GM12878 (cell line): ENCODE data around the gene MDK. TPM values are rescaled to one million over a fixed set of nuclear protein-coding genes. Genes with fewer than 3 reads are reported as not detected.

Source experiments
- ATAC-seq: fragments of 200-7000 bp; cut with Tn5 transposase; 3 replicates; pipeline ENCODE4 v1.9.1; 2020; ENCODE audit warnings: mild to moderate bottlenecking, moderate library complexity
- BruUV-seq: library from RNA; stranded (reverse); fragments of 400-500 nt; replicated peaks from 2 replicates; lab custom pipeline; 2021; lab: Mats Ljungman, UMichigan
- CTCF ChIA-PET: fragments of 300-600 bp; sonication (Branson Sonifier 250); formaldehyde crosslinking; extraction: SDS; loops from one replicate; lab custom pipeline; 2021; ENCODE audit warnings: inconsistent platforms; lab: Yijun Ruan, JAX
- POLR2A ChIA-PET: fragments of 350-600 bp; formaldehyde crosslinking; extraction: SDS; loops from one replicate; lab custom pipeline; 2021; ENCODE audit warnings: inconsistent platforms; lab: Charles Lee
- RAD21 ChIA-PET: fragments of 300-600 bp; sonication (Branson Sonifier 250); formaldehyde crosslinking; loops from one replicate; lab custom pipeline; 2023; ENCODE audit warnings: antibody characterized with exemption; ENCODE audit not compliant: unreplicated experiment; lab: Charles Lee
- SMC1A ChIA-PET: fragments of 300-600 bp; sonication (Branson Sonifier 250); formaldehyde crosslinking; loops from one replicate; lab custom pipeline; 2023; ENCODE audit not compliant: unreplicated experiment, uncharacterized antibody; lab: Charles Lee
- DNase-seq: peaks from one replicate; pipeline ENCODE4 v3.0.0-alpha.2; 2011; ENCODE audit warnings: low read depth, low spot score
- FAIRE-seq: peaks from 3 replicates; lab custom pipeline; 2011; peaks lifted over from hg19 to GRCh38; lab: Jason Lieb, UNC
- H2AFZ ChIP-seq: 2 replicates; pipeline ENCODE4 v1.6.0; 2011; ENCODE audit warnings: low read depth, low read length, control low read depth; ENCODE audit not compliant: control insufficient read depth
- H3K27ac ChIP-seq: 2 replicates; pipeline ENCODE4 v1.5.1; 2011; ENCODE audit warnings: control low read depth; ENCODE audit not compliant: control insufficient read depth, insufficient read depth
- H3K27me3 ChIP-seq, 2 experiments: replicated peaks in 1 of 2; 2 replicates each; pipeline versions ENCODE4 v1.6.0 to v1.6.1; 2011; ENCODE audit warnings: low read length in 1 of 2; ENCODE audit not compliant: control insufficient read depth in 2 of 2, insufficient read depth in 2 of 2
- H3K36me3 ChIP-seq, 2 experiments: 2 replicates each; pipeline ENCODE4 v1.5.1; 2011; ENCODE audit warnings: low read length in 1 of 2; ENCODE audit not compliant: control insufficient read depth in 2 of 2, insufficient read depth in 2 of 2
- H3K4me1 ChIP-seq: 2 replicates; pipeline ENCODE4 v1.6.1; 2011; ENCODE audit warnings: mild to moderate bottlenecking, low read length, moderate library complexity, mixed read lengths; ENCODE audit not compliant: control insufficient read depth, insufficient read depth
- H3K4me2 ChIP-seq: 2 replicates; pipeline ENCODE4 v1.6.0; 2011; ENCODE audit warnings: control low read depth; ENCODE audit not compliant: control insufficient read depth, insufficient read depth
- H3K4me3 ChIP-seq: fragments of 200-600 bp; sonication (generic); 2 replicates; pipeline ENCODE4 v1.5.1; 2016
- H3K79me2 ChIP-seq: 2 replicates; pipeline ENCODE4 v1.6.0; 2011; ENCODE audit warnings: low read length; ENCODE audit not compliant: control insufficient read depth, insufficient read depth
- H3K9ac ChIP-seq: 2 replicates; pipeline ENCODE4 v1.8.0; 2011; ENCODE audit warnings: low read length, control low read depth, mixed read lengths; ENCODE audit not compliant: control insufficient read depth, insufficient read depth
- H3K9me3 ChIP-seq: replicated peaks from 3 replicates; pipeline ENCODE4 v1.5.1; 2011; ENCODE audit warnings: mild to moderate bottlenecking, low read length; ENCODE audit not compliant: control insufficient read depth, insufficient read depth
- H4K20me1 ChIP-seq: 2 replicates; pipeline ENCODE4 v1.6.0; 2011; ENCODE audit not compliant: control insufficient read depth, insufficient read depth
- ATF2 ChIP-seq: IDR thresholded peaks from 2 replicates; pipeline ENCODE4 v1.6.1; 2012; ENCODE audit warnings: low read length, inconsistent platforms
- ATF7 ChIP-seq: fragments of 450-650 bp; IDR thresholded peaks from 2 replicates; pipeline ENCODE4 v1.6.1; 2016; ENCODE audit warnings: low read depth, mild to moderate bottlenecking
- BCL3 ChIP-seq: IDR thresholded peaks from 2 replicates; pipeline ENCODE4 v1.6.1; 2011; ENCODE audit warnings: borderline replicate concordance, low read depth, mild to moderate bottlenecking, moderate library complexity, low read length; ENCODE audit not compliant: insufficient read depth, poor library complexity, severe bottlenecking
- CHD4 ChIP-seq: fragments of 200-600 bp; sonication (generic); IDR thresholded peaks from 2 replicates; pipeline ENCODE4 v1.6.1; 2016; ENCODE audit warnings: mild to moderate bottlenecking
- DPF2 ChIP-seq: fragments of 450-650 bp; IDR thresholded peaks from 2 replicates; pipeline ENCODE4 v1.6.1; 2017; ENCODE audit warnings: mild to moderate bottlenecking
- E4F1 ChIP-seq: fragments of 450-650 bp; IDR thresholded peaks from 2 replicates; pipeline ENCODE4 v1.6.1; 2018; ENCODE audit warnings: borderline replicate concordance, mild to moderate bottlenecking; ENCODE audit not compliant: partially characterized antibody
- HDGF ChIP-seq: fragments of 450-650 bp; IDR thresholded peaks from 2 replicates; pipeline ENCODE4 v1.6.1; 2016; ENCODE audit warnings: antibody characterized with exemption
- KDM1A ChIP-seq: fragments of 200-600 bp; sonication (generic); IDR thresholded peaks from 2 replicates; pipeline ENCODE4 v1.6.1; 2016; ENCODE audit warnings: borderline replicate concordance
- MTA2 ChIP-seq: fragments of 450-650 bp; IDR thresholded peaks from 2 replicates; pipeline ENCODE4 v1.6.1; 2016; ENCODE audit warnings: low read depth, mild to moderate bottlenecking, moderate library complexity
- RUNX3 ChIP-seq: IDR thresholded peaks from 2 replicates; pipeline ENCODE4 v1.6.1; 2012; ENCODE audit warnings: low read length, inconsistent platforms
- SMC3 ChIP-seq: IDR thresholded peaks from 2 replicates; pipeline ENCODE4 v1.6.1; 2011; ENCODE audit warnings: low read length, improper control_type of control experiment, borderline replicate concordance
- SUPT20H ChIP-seq: IDR thresholded peaks from 2 replicates; pipeline ENCODE4 v1.6.1; 2011; ENCODE audit warnings: low read depth, mild to moderate bottlenecking, low read length, moderate library complexity, borderline replicate concordance; ENCODE audit not compliant: control insufficient read depth
- TARDBP ChIP-seq: IDR thresholded peaks from 2 replicates; pipeline ENCODE4 v1.6.1; 2016; ENCODE audit warnings: borderline replicate concordance
- ZBTB33 ChIP-seq: fragments of 450-650 bp; IDR thresholded peaks from 2 replicates; pipeline ENCODE4 v1.6.1; 2017; ENCODE audit warnings: mild to moderate bottlenecking
- WGBS: methylation state at CpG from one replicate; pipeline ENCODE4 v1.1.6; 2016; ENCODE audit warnings: low lambda C conversion rate; ENCODE audit not compliant: insufficient replicate concordance, insufficient coverage; ENCODE audit errors: missing lambda C conversion rate; 5-methylcytosine and 5-hydroxymethylcytosine counted together
- in situ Hi-C: fragments of 300-500 bp; cut with MboI; formaldehyde crosslinking; loops from 9 replicates; pipeline ENCODE4 v1.14.3; 2018; ENCODE audit warnings: mixed read lengths
- intact Hi-C: fragments of 100-400 bp; cut with micrococcal nuclease; formaldehyde crosslinking; loops from one replicate; pipeline ENCODE4 v1.14.2; 2022; ENCODE audit not compliant: unreplicated experiment
- polyA plus RNA-seq, 11 experiments: library from polyadenylated mRNA; depleted of rRNA in 4 of 11; unstranded in 6 of 11; stranded (reverse) in 5 of 11; fragments of >200 nt; fragmentation: Nextera tagmentation in 4 of 11; fragmentation: Illumina TruSeq in 1 of 11; extraction: Ambion mirVana in 4 of 11; extraction: Trizol in 1 of 11; gene quantifications; 1 replicate in 1 of 11; 2 replicates in 10 of 11; pipeline versions ENCODE4 v1.2.1 to v1.2.3, GENCODE V29; 2011 to 2016; ENCODE audit warnings: inconsistent platforms in 2 of 11, missing spikeins in 2 of 11, low read depth in 1 of 11
- total RNA-seq, 4 experiments: library from RNA; depleted of rRNA in 3 of 4; stranded (reverse); fragments of >200 nt in 3 of 4; fragmentation: Illumina TruSeq in 1 of 4; extraction: Trizol in 1 of 4; gene quantifications; 2 replicates each; pipeline versions ENCODE4 v1.2.1 to v1.2.3, GENCODE V29; 2013 to 2021

The MDK gene
- total and polyA plus RNA-seq, 10 of the 15 experiments (the other 5 are each of a cell fraction or from before 2014, with no cell fraction given), result 0.77 to 17.8 (median 9.9) TPM

GRCh38 chr11:46421257-46421880 is 39.9 kb downstream of the MDK start:
- Histone ChIP-seq H3K27me3 (no peaks in the 10 kb centered on the region), H3K9me3 (no peaks in the 10 kb centered on the region), H3K36me3 (peaks cover 2 to 5% of the 10 kb centered on the region in 2 experiments; a peak in 3 of 4 replicates), H3K9ac (no peak overlapping the region), H3K4me1 (no peaks in the 10 kb centered on the region), H3K4me2 (no peak overlapping the region), H2AFZ (no peak overlapping the region), H3K79me2 (no peaks in the 10 kb centered on the region), H3K4me3 (no peak overlapping the region), H3K27ac (no peak overlapping the region), H4K20me1 (no peaks in the 10 kb centered on the region)
- CTCF ChIA-PET, result interaction anchor here (0.7 to 1.7 kb wide), 3 partner anchors 11 to 25 kb away, joined by 3 to 4 read pairs (median 3); no protein-coding TSS in a partner anchor
- in situ Hi-C loops, result no loop called here
- ATAC-seq (no peak), FAIRE-seq (no peak), DNase-seq (no peak)
- SMC1A ChIA-PET, result interaction anchor here (0.8 to 1.0 kb wide), 2 partner anchors 14 to 68 kb away, joined by 3 to 4 read pairs; no protein-coding TSS in a partner anchor
- POLR2A ChIA-PET, result interaction anchor here (0.6 kb wide), 1 partner anchor 21 kb away, joined by 5 read pairs; no protein-coding TSS in a partner anchor
- RAD21 ChIA-PET, result interaction anchor here (1.7 kb wide), 1 partner anchor 69 kb away, joined by 4 read pairs; no protein-coding TSS in a partner anchor
- intact Hi-C loops, result no loop called here
- 92% methylated on average over 8 of the region's 8 CpGs for WGBS
- no TSS peak for BruUV-seq
- TF ChIP-seq KDM1A, result no peak
- no peak for TF ChIP-seq DPF2
- no peak for TF ChIP-seq ATF2
- TF ChIP-seq HDGF, result no peak
- no peak for TF ChIP-seq ZBTB33
- TF ChIP-seq ATF7, result no peak
- TF ChIP-seq BCL3, result no peak
- TF ChIP-seq TARDBP, result no peak
- no peak for TF ChIP-seq RUNX3
- no peak for TF ChIP-seq CHD4
- TF ChIP-seq E4F1, result no peak
- no peak for TF ChIP-seq SMC3
- no peak for TF ChIP-seq MTA2
- TF ChIP-seq SUPT20H, result no peak
